Measurements from ENCODE around the gene MGAT3. TPM values are rescaled to one million over a fixed set of nuclear protein-coding genes. Genes with fewer than 3 reads are reported as not detected.

MGAT3 gene
- total RNA-seq, 1 experiment from 2014 or later: 5.0 TPM

GRCh38 chr22:39444247-39444800 is 12.5 kb upstream of the MGAT3 start:
- WGBS (ENCODE audit: extremely low coverage, insufficient read length, low lambda C conversion rate): no CpG with 5 or more reads among the region's 7 CpGs
- H3K56ac ChIP-seq (ENCODE audit: insufficient read length, low read depth, low read length): no peak overlapping the region
- H2AFZ ChIP-seq (ENCODE audit: low read length): no peak overlapping the region
- H3K23ac ChIP-seq (ENCODE audit: insufficient read length, low read depth, low read length): no peak overlapping the region
- H2AK5ac ChIP-seq (ENCODE audit: insufficient read length, low read length): no peak overlapping the region
- H3K9ac ChIP-seq (ENCODE audit: extremely low read depth, insufficient read length, low read length): no peak overlapping the region
- no peak overlapping the region for H3K14ac ChIP-seq (ENCODE audit: insufficient read depth, low read length)
- no peaks in the 10 kb centered on the region for H3K9me3 Mint-ChIP-seq
- no peaks in the 10 kb centered on the region for H3K9me3 ChIP-seq (ENCODE audit: control insufficient read depth, low read depth, low read length)
- H2BK12ac ChIP-seq (ENCODE audit: insufficient read length, low read depth, low read length): no peak overlapping the region
- H3K27me3 ChIP-seq (ENCODE audit: insufficient read depth, low read length): no peaks in the 10 kb centered on the region
- H3K4me1 ChIP-seq (ENCODE audit: insufficient read depth, low read length): no peaks in the 10 kb centered on the region
- no peak overlapping the region for H2BK15ac ChIP-seq (ENCODE audit: low read depth, low read length)
- no peak overlapping the region for H3K4ac ChIP-seq (ENCODE audit: low read depth, low read length)
- no peak overlapping the region for H3K4me2 ChIP-seq (ENCODE audit: insufficient read depth, insufficient read length, low read length)
- DNase-seq: no peak
- H3K27ac Mint-ChIP-seq: no peak overlapping the region
- TF ChIP-seq, protein P1, sequence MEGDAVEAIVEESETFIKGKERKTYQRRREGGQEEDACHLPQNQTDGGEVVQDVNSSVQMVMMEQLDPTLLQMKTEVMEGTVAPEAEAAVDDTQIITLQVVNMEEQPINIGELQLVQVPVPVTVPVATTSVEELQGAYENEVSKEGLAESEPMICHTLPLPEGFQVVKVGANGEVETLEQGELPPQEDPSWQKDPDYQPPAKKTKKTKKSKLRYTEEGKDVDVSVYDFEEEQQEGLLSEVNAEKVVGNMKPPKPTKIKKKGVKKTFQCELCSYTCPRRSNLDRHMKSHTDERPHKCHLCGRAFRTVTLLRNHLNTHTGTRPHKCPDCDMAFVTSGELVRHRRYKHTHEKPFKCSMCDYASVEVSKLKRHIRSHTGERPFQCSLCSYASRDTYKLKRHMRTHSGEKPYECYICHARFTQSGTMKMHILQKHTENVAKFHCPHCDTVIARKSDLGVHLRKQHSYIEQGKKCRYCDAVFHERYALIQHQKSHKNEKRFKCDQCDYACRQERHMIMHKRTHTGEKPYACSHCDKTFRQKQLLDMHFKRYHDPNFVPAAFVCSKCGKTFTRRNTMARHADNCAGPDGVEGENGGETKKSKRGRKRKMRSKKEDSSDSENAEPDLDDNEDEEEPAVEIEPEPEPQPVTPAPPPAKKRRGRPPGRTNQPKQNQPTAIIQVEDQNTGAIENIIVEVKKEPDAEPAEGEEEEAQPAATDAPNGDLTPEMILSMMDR (conservative IDR thresholded peaks at IDR 0.05): no peak
- H3K27me3 Mint-ChIP-seq (ENCODE audit: low read depth): peaks cover 14% of the 10 kb centered on the region
- H2BK5ac ChIP-seq (ENCODE audit: insufficient read length, low read length): no peak overlapping the region
- no peak overlapping the region for H3K27ac ChIP-seq (ENCODE audit: insufficient read length, low read depth, low read length)
- H3K4me3 Mint-ChIP-seq: no peak overlapping the region
- no peaks in the 10 kb centered on the region for H3K23me2 ChIP-seq (ENCODE audit: insufficient read length, low read depth, low read length, poor library complexity, severe bottlenecking)
- no peak overlapping the region for H4K91ac ChIP-seq (ENCODE audit: insufficient read length, low read depth, low read length)
- no peak overlapping the region for H4K5ac ChIP-seq (ENCODE audit: insufficient read length, low read depth, low read length)
- no peak overlapping the region for H3T11ph ChIP-seq (ENCODE audit: low read length)
- no peak overlapping the region for H4K8ac ChIP-seq (replicated peaks; ENCODE audit: insufficient read length, low read depth, low read length)
- no peak overlapping the region for H2BK120ac ChIP-seq (ENCODE audit: low read depth, low read length, poor library complexity, severe bottlenecking)
- H3K4me1 Mint-ChIP-seq: peaks cover 6 to 8% of the 10 kb centered on the region in 2 experiments
- H4K20me1 ChIP-seq (ENCODE audit: control insufficient read depth, insufficient read depth, insufficient read length): no peaks in the 10 kb centered on the region
- H2BK20ac ChIP-seq (ENCODE audit: low read depth, low read length, poor library complexity, severe bottlenecking): no peak overlapping the region
- no peaks in the 10 kb centered on the region for H3K36me3 Mint-ChIP-seq (ENCODE audit: insufficient read depth in 1 of 3, low read depth in 3 of 3)
- H3K79me1 ChIP-seq (ENCODE audit: insufficient read depth, low read depth, low read length, poor library complexity, severe bottlenecking): no peaks in the 10 kb centered on the region
- no peaks in the 10 kb centered on the region for H3K79me2 ChIP-seq (ENCODE audit: insufficient read depth, low read length)
- no peak overlapping the region for H3K18ac ChIP-seq (ENCODE audit: insufficient read length, low read depth, low read length)

Data from H9 (cell line).